SK-N-SH treated with all-trans-retinoic acid at 6 μM for 48 hours (cell line): ENCODE data around the gene DPM2.

ENCODE experiments used
- ATAC-seq: fragments of 200-7000 bp; cut with Tn5 transposase; 3 replicates; pipeline ENCODE4 v1.9.1; 2020; ENCODE audit warnings: mild to moderate bottlenecking, moderate library complexity
- ARNTL ChIP-seq: fragments of 450-650 bp; formaldehyde crosslinking; IDR thresholded peaks from 2 replicates; pipeline ENCODE4 v1.5.0; 2020; ENCODE audit warnings: low read depth, mild to moderate bottlenecking, moderate library complexity, borderline replicate concordance
- BACH2 ChIP-seq: fragments of 250-450 bp; sonication (Bioruptor Pico); IDR thresholded peaks from 2 replicates; pipeline ENCODE4 v1.9.0; 2021; ENCODE audit warnings: mild to moderate bottlenecking, borderline replicate concordance
- CREB5 ChIP-seq: fragments of 250-450 bp; sonication (Bioruptor Pico); IDR thresholded peaks from 2 replicates; pipeline ENCODE4 v1.5.1; 2020; ENCODE audit warnings: low read depth, mild to moderate bottlenecking, moderate library complexity
- CSDC2 ChIP-seq: fragments of 250-450 bp; sonication (Bioruptor Pico); IDR thresholded peaks from 2 replicates; pipeline ENCODE4 v1.5.0; 2020; ENCODE audit warnings: mild to moderate bottlenecking, moderate library complexity
- CSRNP3 ChIP-seq: fragments of 250-450 bp; sonication (Bioruptor Pico); IDR thresholded peaks from 2 replicates; pipeline ENCODE4 v1.5.1; 2021; ENCODE audit warnings: mild to moderate bottlenecking, moderate library complexity
- ESRRG ChIP-seq: fragments of 250-450 bp; sonication (Bioruptor Pico); IDR thresholded peaks from 2 replicates; pipeline ENCODE4 v1.6.1; 2021; ENCODE audit warnings: mild to moderate bottlenecking
- GLIS3 ChIP-seq: fragments of 250-450 bp; sonication (Bioruptor Pico); IDR thresholded peaks from 2 replicates; pipeline ENCODE4 v1.5.0; 2020; ENCODE audit warnings: mild to moderate bottlenecking, moderate library complexity
- PATZ1 ChIP-seq: fragments of 250-450 bp; sonication (Bioruptor Pico); IDR thresholded peaks from 2 replicates; pipeline ENCODE4 v1.8.0; 2020; ENCODE audit warnings: mild to moderate bottlenecking, moderate library complexity, borderline replicate concordance
- PPARA ChIP-seq: fragments of 250-450 bp; sonication (Bioruptor Pico); IDR thresholded peaks from 2 replicates; pipeline ENCODE4 v1.5.0; 2020; ENCODE audit warnings: mild to moderate bottlenecking, borderline replicate concordance
- RARB ChIP-seq: fragments of 250-450 bp; sonication (Bioruptor Pico); IDR thresholded peaks from 2 replicates; pipeline ENCODE4 v1.8.0; 2021; ENCODE audit warnings: mild to moderate bottlenecking, moderate library complexity
- SNAI2 ChIP-seq: fragments of 250-450 bp; sonication (Bioruptor Pico); IDR thresholded peaks from 2 replicates; pipeline ENCODE4 v1.5.0; 2020; ENCODE audit warnings: mild to moderate bottlenecking, moderate library complexity
- TOX ChIP-seq: fragments of 250-450 bp; sonication (Bioruptor Pico); IDR thresholded peaks from 2 replicates; pipeline ENCODE4 v1.8.0; 2021; ENCODE audit warnings: mild to moderate bottlenecking, moderate library complexity, borderline replicate concordance
- TSHZ2 ChIP-seq: fragments of 250-450 bp; sonication (Bioruptor Pico); IDR thresholded peaks from 2 replicates; pipeline ENCODE4 v1.5.0; 2020; ENCODE audit warnings: mild to moderate bottlenecking, moderate library complexity
- ZC3H10 ChIP-seq: fragments of 250-450 bp; sonication (Bioruptor Pico); IDR thresholded peaks from 2 replicates; pipeline ENCODE4 v1.5.1; 2021; ENCODE audit warnings: mild to moderate bottlenecking, moderate library complexity
- ZFP3 ChIP-seq: fragments of 250-450 bp; sonication (Bioruptor Pico); IDR thresholded peaks from 2 replicates; pipeline ENCODE4 v1.5.0; 2020; ENCODE audit warnings: mild to moderate bottlenecking, moderate library complexity
- ZFP30 ChIP-seq: fragments of 450-650 bp; formaldehyde crosslinking; IDR thresholded peaks from 2 replicates; pipeline ENCODE4 v1.5.0; 2022; ENCODE audit warnings: mild to moderate bottlenecking, moderate library complexity
- ZNF565 ChIP-seq: fragments of 450-650 bp; formaldehyde crosslinking; conservative IDR thresholded peaks from 2 replicates; pipeline ENCODE4 v1.5.0; 2020; ENCODE audit warnings: low read depth, mild to moderate bottlenecking, moderate library complexity
- ZNF8 ChIP-seq: fragments of 450-650 bp; formaldehyde crosslinking; IDR thresholded peaks from 2 replicates; pipeline ENCODE4 v1.5.0; 2020; ENCODE audit warnings: mild to moderate bottlenecking, moderate library complexity

Gene DPM2

GRCh38 chr9:127927988-127928675 is 9.5 kb downstream of the DPM2 start:
- no peak for TF ChIP-seq TSHZ2
- no peak for TF ChIP-seq GLIS3
- no peak for TF ChIP-seq PATZ1 (CRISPR knock-in tag)
- no peak for TF ChIP-seq CREB5 (CRISPR knock-in tag)
- no peak for TF ChIP-seq ZC3H10 (CRISPR knock-in tag)
- no peak for ATAC-seq

GRCh38 chr9:127927201-127927987 is 10.3 kb downstream of the DPM2 start:
- no peak for ATAC-seq
- no peak for TF ChIP-seq ZFP30

GRCh38 chr9:127926906-127927200 is 10.8 kb downstream of the DPM2 start:
- ATAC-seq, result no peak

GRCh38 chr9:127925959-127926905 is 11.4 kb downstream of the DPM2 start:
- no peak for ATAC-seq
- no peak for TF ChIP-seq ZNF8 (CRISPR knock-in tag)
- no peak for TF ChIP-seq SNAI2
- no peak for TF ChIP-seq PPARA (CRISPR knock-in tag)
- TF ChIP-seq RARB, result no peak
- no peak for TF ChIP-seq ARNTL (CRISPR knock-in tag)
- no peak for TF ChIP-seq CSRNP3 (CRISPR knock-in tag)
- TF ChIP-seq CSDC2 (CRISPR knock-in tag), result no peak
- TF ChIP-seq TOX (CRISPR knock-in tag), result no peak
- no peak for TF ChIP-seq TSHZ2
- no peak for TF ChIP-seq ZC3H10 (CRISPR knock-in tag)
- no peak for TF ChIP-seq ZNF565
- TF ChIP-seq ZFP3, result no peak
- no peak for TF ChIP-seq BACH2 (CRISPR knock-in tag)

More at GRCh38 chr9:127926906-127927200, 10.8 kb downstream of the DPM2 start:
- TF ChIP-seq ESRRG (CRISPR knock-in tag), result no peak
- TF ChIP-seq CREB5 (CRISPR knock-in tag), result no peak
- TF ChIP-seq ARNTL (CRISPR knock-in tag), result no peak
